HG02981 (cell line): ENCODE results near the gene RASSF8.

ENCODE experiments used
- ATAC-seq: cut with Tn5 transposase; IDR thresholded peaks from one replicate; pipeline ENCODE4 v1.9.1; 2021; ENCODE audit warnings: mild to moderate bottlenecking, moderate library complexity; ENCODE audit not compliant: unreplicated experiment

The RASSF8 gene

GRCh38 chr12:25960143-25960542, 1.7 kb downstream of the RASSF8 start:
- ATAC-seq = no peak

DNA sequence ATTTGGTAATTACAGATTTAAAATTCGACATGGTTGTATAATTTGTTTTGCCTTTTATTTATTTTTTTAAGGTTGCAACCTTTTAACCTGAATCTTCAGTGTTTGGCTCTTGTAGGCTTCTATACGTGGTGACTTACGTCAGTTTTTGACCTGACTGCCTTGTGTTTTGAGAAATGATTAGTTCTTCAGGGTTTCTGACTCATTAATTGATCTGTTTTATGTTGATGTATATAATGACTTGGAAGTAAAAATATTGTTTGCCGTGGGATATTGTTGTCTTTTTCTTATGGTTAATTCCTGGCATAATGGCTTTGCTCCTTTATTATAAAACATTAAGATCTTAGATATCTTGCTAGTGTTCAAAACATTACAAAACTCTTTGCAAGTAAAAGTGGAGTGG, 2.5 kb downstream of the RASSF8 start:
- ATAC-seq = no peak

- no peak for ATAC-seq
These were observed 4.5 kb downstream of the RASSF8 start for GRCh38 chr12:25962932-25963525.

DNA sequence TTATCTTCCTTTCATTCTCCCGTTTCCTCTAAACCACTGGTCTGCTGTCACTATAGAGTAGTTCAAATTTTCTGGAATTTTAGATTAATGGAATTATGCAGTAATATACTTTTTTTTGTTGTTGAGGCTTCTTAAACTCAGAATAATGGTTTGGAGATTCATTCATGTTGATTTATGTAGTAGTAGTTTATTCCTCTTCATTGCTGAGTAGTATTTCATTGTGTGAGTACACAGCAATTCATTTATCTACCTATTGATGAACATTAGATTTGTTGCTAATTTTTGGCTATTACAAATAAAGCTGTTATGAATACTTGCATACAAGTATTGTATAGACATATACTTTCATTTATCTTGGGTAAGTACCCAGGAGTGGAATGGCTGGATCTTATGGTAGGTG, 7.2 kb downstream of the RASSF8 start:
- ATAC-seq = no peak

GRCh38 chr12:25970082-25970481, 11.6 kb downstream of the RASSF8 start:
- no peak for ATAC-seq

- ATAC-seq = no peak
These were observed 12.6 kb downstream of the RASSF8 start for GRCh38 chr12:25970916-25971653.

DNA sequence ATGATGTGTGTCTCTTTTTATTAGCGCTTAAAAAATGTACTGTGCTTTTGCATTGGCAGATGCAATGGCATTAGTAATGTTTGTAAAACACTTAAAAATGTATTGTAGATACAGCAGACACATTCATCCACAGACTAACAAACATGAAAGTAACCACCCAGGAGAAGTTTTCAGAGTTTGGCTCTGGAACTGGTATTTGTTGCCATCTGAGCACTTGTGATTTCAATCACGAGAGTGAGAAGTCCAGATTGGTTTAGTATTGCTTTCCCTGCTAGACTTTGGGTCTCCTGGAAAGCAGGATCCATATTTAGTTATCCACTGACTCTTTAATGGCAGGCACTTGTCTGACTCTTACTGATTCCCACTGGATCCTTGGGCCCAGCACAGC, 13.2 kb downstream of the RASSF8 start:
- no peak for ATAC-seq

GRCh38 chr12:25972783-25973182, 14.3 kb downstream of the RASSF8 start:
- ATAC-seq = no peak

DNA sequence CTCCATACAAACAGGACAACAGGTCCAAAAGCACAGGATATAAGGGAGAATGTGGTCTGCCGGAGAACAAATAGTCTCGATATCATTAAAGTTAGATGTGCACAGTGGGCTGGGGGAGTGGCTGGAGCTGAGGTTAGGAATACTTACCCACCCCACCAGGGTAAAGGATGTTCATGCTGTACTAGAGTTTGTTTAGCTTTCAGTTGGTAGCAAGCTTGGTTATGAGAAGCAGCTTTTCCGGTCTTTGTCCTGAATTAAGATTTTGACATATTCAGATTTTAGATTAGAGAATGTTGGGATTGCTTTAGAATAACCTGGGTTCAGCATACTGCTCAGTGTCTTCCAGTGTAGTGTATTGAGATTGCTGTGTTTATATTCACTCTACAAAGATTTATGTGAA, 16.7 kb downstream of the RASSF8 start:
- no peak for ATAC-seq

DNA sequence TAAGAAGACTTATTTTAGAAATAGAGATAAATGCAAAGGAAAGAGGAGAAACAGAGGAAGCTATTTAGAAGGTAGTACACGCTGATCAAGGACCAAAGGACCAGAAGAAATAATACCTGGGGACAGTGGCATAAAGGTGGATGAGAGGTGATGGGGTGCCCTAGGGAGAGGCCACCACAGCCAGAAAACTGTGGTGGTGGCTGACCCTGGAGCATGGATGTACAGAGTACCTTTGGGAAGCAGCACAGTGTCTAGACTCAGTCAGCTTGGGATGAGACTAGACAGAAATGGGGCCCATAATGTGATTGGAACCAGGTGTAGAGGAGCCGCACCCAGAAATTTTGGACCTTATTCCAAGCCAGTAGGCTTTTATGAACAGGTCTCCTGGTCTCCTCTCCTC, 17.2 kb downstream of the RASSF8 start:
- ATAC-seq = no peak

DNA sequence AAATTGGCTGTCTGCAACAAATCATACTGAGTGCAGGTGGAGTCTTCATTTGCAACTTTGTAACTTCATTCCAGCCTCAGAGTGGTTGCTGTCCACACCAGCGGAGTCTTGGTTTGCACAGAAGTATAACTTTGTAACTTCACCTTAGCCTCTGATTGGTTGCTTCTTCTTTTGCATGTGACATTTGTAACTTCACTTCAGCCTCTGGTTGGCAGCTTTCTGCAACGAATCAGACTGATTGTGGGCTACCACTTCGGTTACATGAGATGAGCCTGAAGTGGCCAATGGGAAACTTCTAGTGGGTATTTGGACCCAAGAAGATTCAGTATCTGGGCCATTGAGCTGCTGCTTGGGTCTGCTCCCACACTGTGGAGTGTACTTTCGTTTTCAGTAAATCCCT, 17.8 kb downstream of the RASSF8 start:
- ATAC-seq = no peak

DNA sequence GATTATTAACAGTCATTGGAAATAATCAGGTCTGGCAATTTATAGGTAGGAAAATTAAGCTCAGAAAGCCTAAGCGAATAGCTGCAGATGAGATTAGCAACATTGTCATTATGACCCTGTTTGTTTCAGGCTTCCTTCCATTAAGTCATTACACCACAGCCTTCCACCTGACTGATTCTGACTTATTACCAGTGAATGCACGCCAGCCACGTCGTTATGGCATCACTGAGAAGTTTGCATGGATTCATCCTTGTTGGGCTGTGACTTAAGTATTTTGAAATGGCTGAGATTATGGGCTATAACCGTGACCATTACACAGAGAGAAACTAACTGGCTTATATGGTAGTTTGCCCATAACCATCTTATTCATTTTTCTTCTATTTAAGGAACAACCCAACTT, 18.6 kb downstream of the RASSF8 start:
- no peak for ATAC-seq

GRCh38 chr12:25979059-25979458, 20.6 kb downstream of the RASSF8 start:
- no peak for ATAC-seq

DNA sequence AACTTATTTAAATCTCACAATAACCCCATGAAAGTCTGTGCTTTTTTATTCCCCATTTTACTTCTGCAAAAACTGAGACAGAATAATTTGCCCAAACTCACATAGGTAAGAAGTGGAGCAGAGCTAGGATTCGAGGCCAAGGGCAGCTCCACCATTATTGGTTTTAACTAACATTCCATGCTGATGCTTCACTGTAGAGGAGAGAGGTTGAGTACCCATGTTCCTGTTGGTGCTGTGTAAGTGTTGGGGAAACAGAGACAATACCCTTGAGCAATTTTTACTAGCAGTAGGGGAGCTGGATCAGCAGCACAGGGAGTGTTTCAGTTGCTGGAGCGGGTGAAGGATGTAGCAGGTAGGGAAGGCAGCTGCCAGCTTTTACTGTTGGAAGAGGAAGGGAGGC, 21.1 kb downstream of the RASSF8 start:
- no peak for ATAC-seq

GRCh38 chr12:25980035-25980434, 21.6 kb downstream of the RASSF8 start:
- ATAC-seq = no peak

DNA sequence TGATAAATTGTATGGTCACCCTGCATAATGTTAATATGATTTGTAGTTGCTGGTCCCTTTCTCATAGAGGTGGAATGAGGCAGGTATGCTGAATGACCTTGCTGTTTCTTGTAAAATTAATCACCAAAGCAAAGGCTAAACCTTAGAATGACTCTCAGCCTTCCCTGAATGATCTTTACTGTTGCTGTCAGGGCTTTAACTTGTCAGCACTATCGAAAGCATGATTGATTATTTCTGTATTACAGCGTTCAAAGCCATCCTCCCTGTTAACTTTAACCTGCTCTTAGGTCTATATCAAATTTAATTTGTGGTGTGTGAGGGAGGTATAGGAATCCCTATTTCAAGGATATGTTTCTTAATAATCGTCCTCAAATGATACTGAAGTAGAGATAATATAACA, 23.1 kb downstream of the RASSF8 start:
- ATAC-seq = no peak

GRCh38 chr12:25982416-25982815, 23.9 kb downstream of the RASSF8 start:
- ATAC-seq = no peak

DNA sequence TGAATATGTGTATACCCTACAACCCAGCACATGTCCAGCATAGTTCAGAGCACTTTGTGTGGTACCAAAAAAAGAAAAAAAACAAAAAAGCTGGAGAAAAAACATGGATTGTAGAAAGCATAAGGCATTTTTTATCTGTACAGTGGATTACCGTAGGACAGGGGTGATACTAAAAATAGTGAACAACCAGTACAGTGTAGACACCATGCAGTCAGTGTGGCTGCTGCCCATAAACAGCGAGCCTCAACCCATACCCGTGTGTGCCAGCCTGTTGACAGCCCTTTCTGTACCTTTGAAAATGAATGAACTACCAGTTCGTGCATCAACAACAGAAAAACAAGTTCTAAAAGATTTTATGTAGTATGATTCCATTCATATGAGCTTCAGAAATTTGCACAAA, 25.1 kb downstream of the RASSF8 start:
- ATAC-seq = no peak

GRCh38 chr12:25984759-25985158, 26.3 kb downstream of the RASSF8 start:
- no peak for ATAC-seq

DNA sequence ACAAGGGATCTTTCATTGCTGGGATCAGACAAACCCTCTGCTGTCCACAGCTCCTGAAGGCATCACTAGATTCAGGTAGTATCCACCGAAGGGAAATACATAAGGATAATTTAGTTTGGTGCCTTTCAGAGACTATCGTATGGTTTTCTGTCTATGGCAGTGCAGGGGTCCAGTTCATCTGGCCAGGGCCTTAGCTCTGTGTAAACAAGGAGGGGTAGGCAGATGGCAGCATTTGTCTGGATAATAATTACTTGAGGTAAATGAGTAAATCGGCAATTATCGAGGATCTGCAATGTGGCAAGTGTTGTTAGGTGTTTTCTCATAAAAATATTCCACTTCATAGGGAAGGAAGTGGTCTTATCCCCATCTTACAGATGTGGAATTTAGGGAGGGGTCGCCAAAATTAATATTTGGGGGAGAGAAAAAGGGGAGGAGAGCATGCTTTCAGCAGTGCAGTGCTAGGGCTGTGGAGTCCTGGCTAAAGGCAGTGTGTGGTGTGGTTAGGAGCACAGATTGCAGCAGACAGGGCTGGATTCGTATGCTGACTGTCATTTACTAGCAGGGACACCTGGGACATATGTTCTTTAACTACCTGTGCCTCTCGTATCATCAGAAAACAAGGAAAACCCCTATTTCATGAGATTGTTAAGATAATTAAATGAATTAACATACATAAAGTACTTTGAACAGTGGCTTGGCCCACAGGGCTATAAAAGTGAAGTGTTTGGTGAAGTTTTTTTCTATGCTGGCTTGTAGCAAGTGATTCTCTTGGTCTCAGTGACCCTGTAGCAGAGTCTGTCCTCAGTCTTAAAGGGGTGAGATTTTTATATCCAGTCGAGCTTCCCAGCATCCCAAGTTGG, 27.1 kb downstream of the RASSF8 start:
- ATAC-seq = no peak

- no peak for ATAC-seq
These were observed 27.7 kb downstream of the RASSF8 start for GRCh38 chr12:25986180-25986579.

DNA sequence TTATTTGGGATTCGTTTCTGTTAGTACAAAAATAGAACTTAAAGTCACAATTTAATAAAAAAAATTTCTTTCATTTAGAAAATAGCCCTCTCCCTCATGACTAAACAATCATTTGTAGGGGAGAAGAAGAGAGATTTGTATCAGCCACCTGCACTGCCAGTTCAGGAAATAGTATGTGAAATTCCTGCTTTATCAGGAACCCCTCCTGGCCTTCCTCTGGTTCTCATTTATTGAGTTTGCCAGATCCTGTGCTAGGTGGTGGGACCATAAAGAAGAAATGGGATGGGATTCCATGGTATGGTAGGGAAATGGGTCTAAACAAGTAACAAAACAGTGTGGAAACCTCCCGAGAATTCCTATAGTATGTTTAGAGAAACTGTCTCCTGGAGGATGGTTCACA, 30.0 kb downstream of the RASSF8 start:
- no peak for ATAC-seq
